ENCODE measurements around the gene CBLN2.

The CBLN2 gene

DNA sequence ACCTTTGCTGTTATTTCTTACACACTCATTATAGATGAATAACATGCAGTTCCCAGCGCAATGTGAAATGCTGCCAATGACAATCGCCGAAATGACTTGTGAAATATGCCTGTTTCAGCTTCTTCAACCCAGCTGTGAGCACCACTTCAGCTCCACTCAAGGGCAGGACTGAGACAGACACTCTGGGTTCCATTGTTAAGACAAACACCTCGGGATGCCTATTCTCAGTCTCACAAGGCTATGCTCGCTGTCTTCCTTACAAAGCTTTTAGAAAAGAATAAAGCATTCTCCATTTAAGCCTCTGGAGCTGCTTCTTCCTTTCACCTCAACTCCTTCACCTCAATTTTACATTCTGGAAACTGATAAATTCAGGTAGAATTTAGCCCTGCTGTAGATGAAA is 4.2 kb downstream of the CBLN2 start:
- Histone ChIP-seq H3K4me3 (ENCODE audit: low read length) (no peak overlapping the region), H3K4me1 (ENCODE audit: control insufficient read depth, insufficient read depth, low read length) (no peaks in the 10 kb centered on the region), H3K36me3 (ENCODE audit: control insufficient read depth, insufficient read depth, low read length) (no peaks in the 10 kb centered on the region), H3K9ac (ENCODE audit: low read length) (no peak overlapping the region), H3K27me3 (ENCODE audit: control insufficient read depth, insufficient read depth, low read length) (peaks cover 26% of the 10 kb centered on the region), H3K9me3 (ENCODE audit: control insufficient read depth, low read length) (no peaks in the 10 kb centered on the region)

DNA sequence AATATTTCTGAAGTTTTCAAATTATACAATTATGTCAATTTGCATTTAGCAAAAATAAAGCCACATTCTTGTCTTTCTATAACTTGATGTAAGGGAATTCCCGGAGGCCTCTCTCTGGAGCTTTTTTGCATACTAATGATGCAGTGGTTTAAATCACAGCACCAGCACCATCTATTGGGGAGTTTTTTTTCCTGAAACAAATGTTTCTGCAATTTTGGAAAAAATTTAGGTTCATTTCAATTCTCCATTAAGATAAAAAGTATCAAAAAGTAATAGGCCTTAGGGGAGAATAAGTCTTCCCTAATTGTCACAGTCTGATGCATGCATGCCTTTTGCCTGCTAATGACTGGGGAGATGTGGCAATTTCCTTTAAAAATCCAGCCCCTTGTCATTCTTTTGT is 13.5 kb downstream of the CBLN2 start:
- no peaks in the 10 kb centered on the region for H3K9me3 ChIP-seq (ENCODE audit: control insufficient read depth, low read length)
- H3K4me3 ChIP-seq (ENCODE audit: low read length), result no peak overlapping the region
- H3K27me3 ChIP-seq (ENCODE audit: control insufficient read depth, insufficient read depth, low read length), result no peaks in the 10 kb centered on the region
- H3K36me3 ChIP-seq (ENCODE audit: control insufficient read depth, insufficient read depth, low read length), result no peaks in the 10 kb centered on the region
- H3K4me1 ChIP-seq (ENCODE audit: control insufficient read depth, insufficient read depth, low read length), result no peaks in the 10 kb centered on the region
- no peak overlapping the region for H3K9ac ChIP-seq (ENCODE audit: low read length)

DNA sequence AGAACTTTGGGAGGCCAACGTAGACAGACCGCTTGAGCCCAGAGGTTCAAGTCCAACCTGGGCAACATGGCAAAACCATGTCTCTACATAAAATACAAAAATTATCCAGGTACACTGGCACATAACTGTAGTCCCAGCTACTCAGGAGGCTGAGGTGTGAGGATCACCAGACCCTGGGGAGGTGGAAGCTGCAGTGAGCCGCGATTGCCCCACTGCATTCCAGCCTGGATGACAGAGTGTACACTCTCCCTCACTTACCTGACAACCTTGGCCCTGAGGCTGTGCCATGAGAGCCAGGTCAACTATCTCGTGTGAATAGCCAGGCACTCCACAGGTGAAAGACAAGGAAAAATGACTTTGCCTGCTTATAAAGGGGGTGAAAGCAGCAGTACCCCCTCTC is 39.3 kb downstream of the CBLN2 start:
- H3K9ac ChIP-seq (ENCODE audit: low read length), result no peak overlapping the region
- no peak overlapping the region for H3K4me3 ChIP-seq (ENCODE audit: low read length)
- no peaks in the 10 kb centered on the region for H3K4me1 ChIP-seq (ENCODE audit: control insufficient read depth, insufficient read depth, low read length)

DNA sequence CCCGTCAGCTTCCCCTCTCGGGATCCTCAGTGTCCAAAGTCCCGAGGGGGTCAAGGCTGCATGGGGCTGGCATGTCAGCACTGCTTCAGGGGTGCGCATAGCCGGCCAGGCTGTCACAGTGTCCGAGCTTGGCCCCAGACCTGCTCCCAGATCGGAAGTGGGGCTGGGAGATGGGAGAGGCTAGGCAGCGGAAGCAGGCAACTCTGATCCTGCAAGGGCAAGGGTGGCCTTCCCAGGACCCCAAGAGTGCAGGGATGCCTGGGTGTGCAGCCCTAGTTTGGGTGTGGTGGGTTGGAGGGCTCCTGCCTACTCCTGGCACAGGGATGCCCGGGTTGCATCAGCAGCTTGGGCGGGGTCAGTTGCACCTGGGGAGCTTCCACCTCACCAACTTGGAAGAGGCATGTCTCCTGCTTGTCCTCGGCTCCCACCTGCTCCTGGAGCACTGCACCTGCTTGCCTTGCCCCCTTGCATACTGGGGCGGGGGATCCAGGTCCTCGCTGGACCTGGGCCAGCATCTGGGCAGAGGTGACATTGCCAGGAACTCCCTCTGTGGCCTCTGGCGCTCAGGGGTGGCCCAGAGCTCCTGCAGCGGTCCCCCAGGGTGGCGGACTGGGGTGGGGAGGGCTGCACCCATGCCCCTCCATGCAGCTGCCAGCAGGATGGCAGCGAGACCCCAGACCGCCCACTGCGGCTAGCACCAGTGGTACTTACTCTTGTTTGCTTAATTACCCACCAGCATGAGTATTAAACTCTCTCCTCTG is 41.3 kb downstream of the CBLN2 start:
- no peak overlapping the region for H3K4me3 ChIP-seq (ENCODE audit: low read length)
- no peaks in the 10 kb centered on the region for H3K4me1 ChIP-seq (ENCODE audit: control insufficient read depth, insufficient read depth, low read length)
- H3K27me3 ChIP-seq (ENCODE audit: control insufficient read depth, insufficient read depth, low read length), result no peaks in the 10 kb centered on the region
- H3K9me3 ChIP-seq (ENCODE audit: control insufficient read depth, low read length), result no peaks in the 10 kb centered on the region
- H3K9ac ChIP-seq (ENCODE audit: low read length), result no peak overlapping the region
- no peaks in the 10 kb centered on the region for H3K36me3 ChIP-seq (ENCODE audit: control insufficient read depth, insufficient read depth, low read length)

More for the DNA sequence above, 39.3 kb downstream of the CBLN2 start:
- Histone ChIP-seq H3K9me3 (ENCODE audit: control insufficient read depth, low read length) (no peaks in the 10 kb centered on the region), H3K36me3 (ENCODE audit: control insufficient read depth, insufficient read depth, low read length) (no peaks in the 10 kb centered on the region), H3K27me3 (ENCODE audit: control insufficient read depth, insufficient read depth, low read length) (no peaks in the 10 kb centered on the region)

DNA sequence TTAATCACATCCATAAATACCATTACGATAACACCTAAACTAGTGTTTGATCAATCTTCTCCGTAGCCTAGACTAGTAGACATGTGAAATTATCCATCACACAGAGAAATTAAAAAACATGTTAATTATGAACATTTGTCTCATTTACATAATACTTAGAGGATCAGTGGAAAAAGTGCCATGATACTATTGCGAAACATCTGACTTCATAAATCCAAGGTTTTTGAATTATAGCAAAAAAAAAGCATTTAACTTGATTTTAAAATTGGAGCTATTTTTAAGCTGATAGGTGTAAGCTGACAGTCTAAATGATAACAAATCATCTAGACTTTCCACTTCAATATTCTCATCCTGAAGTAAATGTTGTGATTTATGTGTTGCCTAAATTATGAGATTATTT is 51.6 kb downstream of the CBLN2 start:
- no peaks in the 10 kb centered on the region for H3K27me3 ChIP-seq (ENCODE audit: control insufficient read depth, insufficient read depth, low read length)
- H3K9me3 ChIP-seq (ENCODE audit: control insufficient read depth, low read length), result no peaks in the 10 kb centered on the region
- no peaks in the 10 kb centered on the region for H3K4me1 ChIP-seq (ENCODE audit: control insufficient read depth, insufficient read depth, low read length)
- no peak overlapping the region for H3K9ac ChIP-seq (ENCODE audit: low read length)
- H3K4me3 ChIP-seq (ENCODE audit: low read length), result no peak overlapping the region
- no peaks in the 10 kb centered on the region for H3K36me3 ChIP-seq (ENCODE audit: control insufficient read depth, insufficient read depth, low read length)
